GM12892 (cell line): ENCODE measurements around the gene FAM186B.

Experiments
- DNase-seq: peaks from one replicate; pipeline ENCODE4 v3.0.0; 2011; ENCODE audit not compliant: insufficient read length
- FAIRE-seq: peaks from 2 replicates; lab custom pipeline; 2011; peaks lifted over from hg19 to GRCh38; lab: Jason Lieb, UNC
- POLR2A ChIP-seq: IDR thresholded peaks from 2 replicates; pipeline ENCODE4 v1.6.1; 2011; ENCODE audit warnings: low read depth, low read length, control low read depth
- POLR2AphosphoS5 ChIP-seq: IDR thresholded peaks from 2 replicates; pipeline ENCODE4 v1.6.1; 2011; ENCODE audit warnings: low read depth, low read length, control low read depth
- TAF1 ChIP-seq: IDR thresholded peaks from 2 replicates; pipeline ENCODE4 v1.6.1; 2011; ENCODE audit warnings: low read depth, mild to moderate bottlenecking, control low read depth, low read length, borderline replicate concordance

FAM186B gene

DNA sequence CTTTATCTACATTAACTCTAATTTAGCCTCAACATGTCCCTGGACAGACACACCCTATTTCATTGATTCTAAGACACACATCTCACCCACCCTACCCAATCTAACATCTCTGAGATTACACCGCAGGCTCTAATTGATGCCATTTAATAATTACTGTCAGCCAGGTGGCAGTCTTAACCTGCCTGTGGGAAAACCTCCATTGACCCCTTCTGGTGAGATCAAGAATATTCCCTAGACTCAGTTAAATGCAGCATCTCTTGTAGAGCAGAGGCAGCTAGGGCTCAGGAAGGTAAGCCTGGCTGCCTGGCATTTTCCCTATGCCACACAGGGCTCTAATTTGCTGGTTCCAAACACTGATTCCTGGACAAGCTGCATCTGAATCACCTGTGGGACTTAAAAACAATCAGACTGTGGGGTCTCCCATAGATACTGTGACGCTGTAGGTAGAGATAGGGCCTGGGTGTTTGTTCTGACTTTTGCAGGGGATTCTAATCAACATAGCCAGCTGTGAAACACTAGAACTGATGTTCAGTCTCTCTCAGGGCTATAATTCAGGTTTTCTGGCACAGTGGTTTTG is 51.8 kb downstream of the FAM186B start:
- DNase-seq, result no peak
- no peak for TF ChIP-seq POLR2AphosphoS5
- no peak for TF ChIP-seq POLR2A
- no peak for TF ChIP-seq TAF1

DNA sequence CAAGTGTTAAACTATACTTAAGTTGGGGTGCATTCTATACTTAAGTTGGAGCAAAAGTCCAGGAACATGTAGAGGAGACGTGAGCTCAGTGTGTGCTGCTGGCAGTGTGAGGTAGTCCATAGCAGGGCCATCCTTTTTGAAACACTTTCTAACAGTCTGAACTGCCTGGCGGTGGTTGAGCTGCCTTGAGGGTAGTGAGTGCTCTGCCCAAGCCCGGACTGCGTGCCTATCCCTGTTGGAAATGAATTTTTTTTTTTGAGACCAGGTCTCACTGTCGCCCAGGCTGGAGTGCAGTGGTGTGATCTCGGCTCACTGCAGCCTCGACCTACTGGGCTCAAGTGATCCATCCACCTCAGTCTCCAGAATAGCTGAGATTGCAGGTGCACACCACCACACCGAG is 52.5 kb downstream of the FAM186B start:
- FAIRE-seq, result no peak

More for the DNA sequence above, 51.8 kb downstream of the FAM186B start:
- FAIRE-seq, result no peak

DNA sequence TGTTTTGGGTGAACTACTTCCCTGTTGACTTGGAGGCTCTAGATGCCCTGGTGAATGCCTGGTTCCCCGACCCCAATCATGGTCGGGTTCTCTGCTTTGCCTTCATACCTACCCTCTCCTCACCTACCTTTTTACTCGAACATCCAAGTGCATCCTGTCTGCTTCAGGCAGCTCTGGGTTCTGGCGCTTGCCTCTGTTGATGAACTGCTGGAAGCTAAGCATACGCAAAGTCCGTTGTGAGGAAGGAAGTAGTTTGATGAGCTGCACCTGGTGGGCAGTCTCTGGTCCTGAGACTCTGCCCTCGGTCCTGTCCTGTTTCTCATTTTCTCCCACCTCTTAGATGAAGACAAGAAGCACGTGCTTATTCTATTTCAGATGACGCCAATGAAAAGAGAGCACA is 53.0 kb downstream of the FAM186B start:
- no peak for TF ChIP-seq POLR2A
- no peak for TF ChIP-seq POLR2AphosphoS5
- no peak for TF ChIP-seq TAF1
- FAIRE-seq (no peak), DNase-seq (no peak)

More for the DNA sequence above, 52.5 kb downstream of the FAM186B start:
- no peak for DNase-seq
- TF ChIP-seq POLR2AphosphoS5 (no peak), TAF1 (no peak), POLR2A (no peak)

DNA sequence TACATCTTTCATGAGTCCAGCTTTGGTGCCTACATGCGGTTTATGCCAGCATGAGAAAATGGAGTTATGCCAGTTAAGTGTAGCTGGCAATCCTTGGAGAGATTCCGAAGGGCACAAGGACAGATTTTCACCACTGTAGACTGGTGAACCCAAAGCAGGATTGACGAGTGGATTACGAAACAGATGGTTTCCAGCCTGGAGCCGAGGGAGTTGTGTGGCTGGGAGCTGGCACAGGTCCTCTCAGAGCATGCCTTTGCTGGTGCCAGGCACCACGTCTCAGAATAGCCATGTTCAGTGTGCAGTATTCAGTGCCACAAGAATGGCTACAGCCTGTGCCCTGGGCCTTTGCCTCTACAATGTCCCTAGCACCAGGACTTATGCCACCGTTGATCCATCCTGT is 53.4 kb downstream of the FAM186B start:
- no peak for FAIRE-seq
- no peak for DNase-seq
- no peak for TF ChIP-seq TAF1
- TF ChIP-seq POLR2A, result no peak
- TF ChIP-seq POLR2AphosphoS5, result no peak

DNA sequence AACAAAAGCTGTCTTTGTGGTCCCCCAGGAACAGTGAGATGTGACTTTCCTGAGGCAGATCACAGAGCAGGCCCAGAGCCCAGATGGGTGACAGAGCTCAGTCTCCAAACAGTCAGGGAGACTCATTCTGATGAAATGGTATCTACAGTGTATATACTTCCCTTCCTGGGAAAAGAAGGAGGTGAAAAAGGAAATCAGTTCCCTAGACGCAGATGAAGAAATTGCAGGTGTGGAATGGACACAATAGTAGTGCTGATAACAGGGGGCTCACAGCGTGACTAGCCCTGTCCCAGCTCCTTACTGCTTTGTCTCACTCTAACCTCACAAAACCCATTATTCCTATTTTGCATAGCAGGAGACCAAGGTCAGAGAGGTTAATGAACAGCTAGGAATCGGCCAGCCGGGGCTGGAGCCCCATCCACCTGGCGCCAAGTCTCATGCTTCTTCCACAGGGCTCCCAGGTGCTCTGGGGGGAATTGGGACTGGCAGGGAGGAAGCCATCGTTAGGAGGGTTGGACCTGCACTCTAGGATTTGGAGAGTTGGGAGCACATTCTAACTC is 54.7 kb downstream of the FAM186B start:
- DNase-seq, result no peak
- TF ChIP-seq TAF1, result no peak
- FAIRE-seq, result no peak

DNA sequence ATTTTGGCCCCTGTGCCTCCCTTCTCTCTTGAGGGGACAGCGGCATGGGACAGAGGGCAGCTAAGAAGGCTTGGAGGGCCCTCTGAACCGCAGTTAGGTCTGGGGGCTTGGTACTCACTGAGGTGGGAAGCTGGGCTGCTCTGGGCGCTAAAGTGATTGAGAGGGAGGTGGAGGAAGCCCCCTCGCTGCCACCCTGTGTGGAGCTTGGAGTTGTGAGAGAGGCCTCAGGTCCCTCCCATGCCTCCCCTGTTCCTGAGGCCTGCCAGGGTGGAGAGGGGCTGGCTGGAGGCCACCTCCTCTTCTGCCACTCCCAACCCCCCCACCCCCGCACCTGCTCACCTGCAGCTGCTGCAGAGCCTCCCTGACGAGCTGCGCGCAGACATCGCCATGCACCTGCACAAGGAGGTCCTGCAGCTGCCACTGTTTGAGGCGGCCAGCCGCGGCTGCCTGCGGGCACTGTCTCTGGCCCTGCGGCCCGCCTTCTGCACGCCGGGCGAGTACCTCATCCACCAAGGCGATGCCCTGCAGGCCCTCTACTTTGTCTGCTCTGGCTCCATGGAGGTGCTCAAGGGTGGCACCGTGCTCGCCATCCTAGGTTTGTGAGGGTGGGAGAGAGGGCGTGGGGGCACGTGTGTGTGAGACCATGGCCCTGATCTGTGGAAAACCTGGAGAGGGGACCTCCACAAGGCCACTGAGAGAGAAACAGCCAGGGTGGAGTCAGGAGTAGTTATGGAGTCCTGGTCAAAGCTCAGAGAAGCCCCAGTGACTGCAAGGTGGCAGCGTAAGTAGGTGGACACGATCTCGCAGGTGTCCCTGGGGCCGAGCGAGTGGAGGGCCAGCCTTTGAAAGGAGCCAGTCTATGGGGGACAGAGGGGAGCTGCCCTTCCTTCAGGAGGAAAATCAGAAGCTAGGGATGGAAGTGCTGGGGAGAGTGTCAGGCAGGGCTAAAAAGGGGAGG is 55.4 kb downstream of the FAM186B start:
- no peak for DNase-seq
- no peak for FAIRE-seq
- no peak for TF ChIP-seq POLR2A
- TF ChIP-seq TAF1, result no peak
- TF ChIP-seq POLR2AphosphoS5, result no peak

DNA sequence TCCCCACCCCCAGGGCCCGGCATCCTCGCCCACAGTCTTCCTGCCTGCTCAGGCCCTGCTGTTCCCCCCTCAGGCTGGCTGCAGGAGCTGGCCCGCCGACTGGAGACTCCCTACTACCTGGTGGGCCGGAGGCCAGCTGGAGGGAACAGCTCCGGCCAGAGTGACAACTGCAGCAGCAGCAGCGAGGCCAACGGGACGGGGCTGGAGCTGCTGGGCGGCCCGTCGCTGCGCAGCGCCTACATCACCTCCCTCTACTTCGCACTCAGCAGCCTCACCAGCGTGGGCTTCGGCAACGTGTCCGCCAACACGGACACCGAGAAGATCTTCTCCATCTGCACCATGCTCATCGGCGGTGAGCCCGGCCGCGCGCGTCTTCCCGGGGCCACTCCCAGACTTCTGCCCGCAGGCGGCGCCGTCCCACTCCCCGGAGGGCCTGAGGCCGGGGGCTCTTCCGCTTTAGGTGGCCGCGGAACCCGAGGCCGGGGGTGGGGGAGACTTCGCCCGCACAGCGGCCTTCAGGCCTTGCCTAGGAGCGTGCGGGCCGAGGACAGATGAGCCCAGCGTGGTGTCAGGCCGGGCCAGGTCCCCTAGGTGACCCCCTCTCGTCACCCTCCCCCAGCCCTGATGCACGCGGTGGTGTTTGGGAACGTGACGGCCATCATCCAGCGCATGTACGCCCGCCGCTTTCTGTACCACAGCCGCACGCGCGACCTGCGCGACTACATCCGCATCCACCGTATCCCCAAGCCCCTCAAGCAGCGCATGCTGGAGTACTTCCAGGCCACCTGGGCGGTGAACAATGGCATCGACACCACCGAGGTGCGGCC is 56.4 kb downstream of the FAM186B start:
- FAIRE-seq, result no peak
- peak; percentile 52 for DNase-seq

DNA sequence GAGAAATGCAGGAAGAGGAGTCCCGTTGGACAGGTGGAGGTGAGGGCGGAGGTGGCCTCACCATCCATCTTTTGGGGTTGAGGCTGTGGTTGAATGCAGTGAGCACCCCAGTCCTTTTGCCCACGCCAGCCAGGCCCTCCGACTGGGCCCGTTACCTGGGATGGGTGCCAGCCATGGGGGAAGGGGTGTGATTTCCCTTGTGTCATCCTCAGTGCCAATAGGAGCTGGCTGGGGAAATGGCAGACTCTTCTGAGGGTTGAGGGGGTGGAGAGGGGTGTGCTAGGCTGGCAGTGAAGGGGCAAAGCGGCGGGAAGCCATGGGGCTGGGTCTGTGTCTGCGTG is 57.0 kb downstream of the FAM186B start:
- FAIRE-seq, result no peak
- TF ChIP-seq POLR2A (no peak), TAF1 (no peak), POLR2AphosphoS5 (no peak)
- DNase-seq, result no peak

More for the DNA sequence above, 56.4 kb downstream of the FAM186B start:
- TF ChIP-seq TAF1 (no peak), POLR2A (no peak), POLR2AphosphoS5 (no peak)

DNA sequence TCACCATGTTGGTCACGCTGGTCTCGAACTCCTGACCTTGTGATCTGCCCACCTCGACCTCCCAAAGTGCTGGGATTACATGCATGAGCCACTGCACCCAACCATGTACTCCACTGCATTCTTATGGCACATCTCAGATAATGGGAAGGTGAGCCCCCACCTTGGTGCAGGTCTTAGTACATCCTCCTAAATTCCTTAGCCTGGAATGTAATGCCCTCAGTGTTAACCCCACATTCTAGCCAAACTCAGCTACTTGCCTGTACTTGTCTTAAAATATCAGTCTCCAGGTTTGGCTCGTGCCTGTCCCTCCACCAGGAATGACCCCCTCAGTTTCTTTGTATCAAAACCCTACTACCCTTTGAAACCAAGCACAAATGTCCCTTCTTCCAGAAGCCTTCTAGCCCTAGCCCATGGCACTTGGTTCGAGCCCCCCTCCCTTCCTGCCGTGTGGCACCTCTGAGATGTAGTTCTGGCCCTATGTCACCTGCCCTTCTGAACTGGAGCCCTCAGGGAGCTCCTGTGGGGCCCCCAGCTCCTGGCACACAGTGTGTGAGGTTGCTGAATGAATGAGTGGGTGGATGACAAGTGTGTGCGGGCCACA is 58.2 kb downstream of the FAM186B start:
- DNase-seq (no peak), FAIRE-seq (no peak)
- TF ChIP-seq POLR2A (no peak), POLR2AphosphoS5 (no peak), TAF1 (no peak)

DNA sequence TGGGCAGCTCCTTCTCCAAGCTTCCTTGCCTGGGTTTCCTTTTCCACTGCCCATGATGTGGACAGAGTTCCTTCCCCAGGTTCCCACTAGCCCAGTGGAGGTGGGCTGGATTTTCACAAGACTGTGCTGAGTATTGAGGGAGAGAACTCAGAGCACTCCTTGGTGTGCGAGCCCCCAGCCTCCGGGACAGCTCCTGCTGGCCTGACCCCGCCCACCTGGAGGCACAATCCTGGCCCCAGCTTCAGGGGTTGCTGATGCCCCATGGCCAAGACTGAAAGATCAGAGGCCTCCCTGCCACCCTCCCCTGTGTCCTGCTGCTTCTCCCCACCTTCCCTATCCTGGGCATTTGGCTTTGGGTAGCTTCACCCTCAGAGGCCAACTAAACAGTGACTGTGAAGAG is 59.0 kb downstream of the FAM186B start:
- no peak for DNase-seq
- TF ChIP-seq TAF1 (no peak), POLR2AphosphoS5 (no peak), POLR2A (no peak)
- FAIRE-seq, result no peak

DNA sequence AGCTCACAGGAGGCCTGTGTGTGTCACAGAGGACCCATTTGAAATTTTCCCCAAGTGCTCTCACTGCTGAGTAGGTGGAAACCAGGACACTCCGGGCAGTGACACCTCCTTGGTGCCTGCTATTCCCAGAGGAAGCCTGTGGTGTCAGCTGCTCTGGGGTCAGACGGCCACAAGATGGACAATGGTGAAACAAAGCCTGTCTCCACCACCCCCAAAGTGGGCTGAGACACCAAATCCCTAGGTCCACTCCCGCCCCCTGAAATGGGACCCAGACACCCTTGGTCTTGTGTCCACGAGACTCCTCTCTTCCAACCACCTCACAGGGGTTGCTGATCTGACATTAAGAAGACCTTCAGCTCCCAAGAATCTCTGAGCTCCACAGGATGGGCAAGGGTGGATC is 59.6 kb downstream of the FAM186B start:
- FAIRE-seq (no peak), DNase-seq (no peak)
- TF ChIP-seq TAF1 (no peak), POLR2AphosphoS5 (no peak), POLR2A (no peak)
